Measurements from ENCODE around the gene SLC25A3.
A peak's percentile ranks its signal among the peaks of the same experiment; 100 is the strongest.
"Not testable (repeated sequence)": the region's sequence is repeated elsewhere in the genome, so short reads cannot be mapped to it uniquely, and the experiment has no call there.

SLC25A3 gene

GRCh38 chr12:98595243-98595988 is 1.9 kb downstream of the SLC25A3 start:
- Histone ChIP-seq H3K9me3 (ENCODE audit: control insufficient read depth, low read length) (no peaks in the 10 kb centered on the region), H3K4me2 (ENCODE audit: low read length) (peak overlapping the region; percentile 95), H3K27ac (peak overlapping the region; percentile 11), H3K36me3 (ENCODE audit: control insufficient read depth, insufficient read depth, low read length) (no peaks in the 10 kb centered on the region), H3K9ac (peak overlapping the region; percentile 13), H2AFZ (no peak overlapping the region), H3K27me3 (ENCODE audit: control insufficient read depth, insufficient read depth, low read length) (no peaks in the 10 kb centered on the region), H3K4me1 (peaks cover 13% of the 10 kb centered on the region), H3K4me3 (ENCODE audit: low read depth, low read length) (peak overlapping the region; percentile 99), H3K79me2 (peaks cover 28% of the 10 kb centered on the region)
- TF ChIP-seq CTCF (IDR thresholded peaks at IDR 0.05) = no peak

- H3K36me3 ChIP-seq (ENCODE audit: control insufficient read depth, insufficient read depth, low read length); H2AFZ ChIP-seq; H3K27me3 ChIP-seq (ENCODE audit: control insufficient read depth, insufficient read depth, low read length): not testable (repeated sequence)
These were observed 3.8 kb downstream of the SLC25A3 start for GRCh38 chr12:98597313-98597712.

GRCh38 chr12:98601924-98602323 is 8.4 kb downstream of the SLC25A3 start:
- H2AFZ ChIP-seq = no peak overlapping the region
- H3K4me3 ChIP-seq (ENCODE audit: low read depth, low read length) = no peak overlapping the region
- peaks cover 2% of the 10 kb centered on the region for H3K4me1 ChIP-seq
- H3K9me3 ChIP-seq (ENCODE audit: control insufficient read depth, low read length) = no peaks in the 10 kb centered on the region
- H3K27me3 ChIP-seq (ENCODE audit: control insufficient read depth, insufficient read depth, low read length) = no peaks in the 10 kb centered on the region
- no peaks in the 10 kb centered on the region for H3K36me3 ChIP-seq (ENCODE audit: control insufficient read depth, insufficient read depth, low read length)
- no peak overlapping the region for H3K4me2 ChIP-seq (ENCODE audit: low read length)
- no peak overlapping the region for H3K27ac ChIP-seq
- no peak overlapping the region for H3K9ac ChIP-seq
- peaks cover 4% of the 10 kb centered on the region for H3K79me2 ChIP-seq
- no peak for TF ChIP-seq CTCF (IDR thresholded peaks at IDR 0.05)

More at GRCh38 chr12:98597313-98597712, 3.8 kb downstream of the SLC25A3 start:
- not testable (repeated sequence) for H3K4me2 ChIP-seq (ENCODE audit: low read length); H3K9ac ChIP-seq; H3K9me3 ChIP-seq (ENCODE audit: control insufficient read depth, low read length); H3K4me3 ChIP-seq (ENCODE audit: low read depth, low read length); H3K27ac ChIP-seq
- Histone ChIP-seq H3K4me1 (peaks cover 13% of the 10 kb centered on the region), H3K79me2 (peaks cover 28% of the 10 kb centered on the region)

DNA sequence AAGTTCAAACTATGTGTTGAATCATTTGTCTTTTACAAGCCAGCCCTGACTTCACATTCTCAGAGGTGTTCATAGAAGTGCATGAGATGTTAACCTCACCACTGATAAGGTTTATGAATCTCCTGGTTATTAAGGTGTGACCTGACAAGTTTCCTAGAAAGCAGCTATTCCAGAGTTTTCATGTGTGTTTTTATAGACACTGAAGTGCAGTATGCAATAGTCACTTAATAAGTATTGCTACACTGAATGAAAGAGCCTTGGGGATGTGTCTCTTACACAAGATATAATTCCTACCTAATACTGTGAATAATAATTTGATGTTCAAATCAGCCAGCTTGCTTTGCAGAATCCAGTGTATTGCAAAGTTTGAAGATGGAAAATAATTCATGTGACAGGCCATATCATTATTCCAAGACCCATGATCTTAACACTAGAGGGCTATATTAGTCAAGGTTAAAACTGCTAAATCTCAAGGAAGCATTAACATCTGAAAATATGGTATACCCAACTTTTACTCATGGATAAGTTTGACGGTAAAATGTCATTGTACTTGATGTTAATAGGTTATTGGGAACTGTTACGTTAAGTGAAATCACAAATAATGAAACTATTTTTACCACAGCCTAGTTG is 13.0 kb downstream of the SLC25A3 start:
- H3K79me2 ChIP-seq = no peaks in the 10 kb centered on the region
- TF ChIP-seq CTCF (IDR thresholded peaks at IDR 0.05) = no peak
- no peak overlapping the region for H3K9ac ChIP-seq
- no peaks in the 10 kb centered on the region for H3K9me3 ChIP-seq (ENCODE audit: control insufficient read depth, low read length)
- H3K4me3 ChIP-seq (ENCODE audit: low read depth, low read length) = no peak overlapping the region
- H3K27ac ChIP-seq = no peak overlapping the region
- H3K36me3 ChIP-seq (ENCODE audit: control insufficient read depth, insufficient read depth, low read length) = no peaks in the 10 kb centered on the region
- no peak overlapping the region for H3K4me2 ChIP-seq (ENCODE audit: low read length)
- no peak overlapping the region for H2AFZ ChIP-seq
- no peaks in the 10 kb centered on the region for H3K4me1 ChIP-seq
- no peaks in the 10 kb centered on the region for H3K27me3 ChIP-seq (ENCODE audit: control insufficient read depth, insufficient read depth, low read length)

GRCh38 chr12:98610596-98610995 is 17.1 kb downstream of the SLC25A3 start:
- Histone ChIP-seq H3K9me3 (ENCODE audit: control insufficient read depth, low read length) (no peaks in the 10 kb centered on the region), H3K27me3 (ENCODE audit: control insufficient read depth, insufficient read depth, low read length) (no peaks in the 10 kb centered on the region), H3K79me2 (no peaks in the 10 kb centered on the region), H3K4me2 (ENCODE audit: low read length) (no peak overlapping the region), H3K4me3 (ENCODE audit: low read depth, low read length) (no peak overlapping the region), H2AFZ (no peak overlapping the region), H3K9ac (no peak overlapping the region), H3K27ac (no peak overlapping the region), H3K36me3 (ENCODE audit: control insufficient read depth, insufficient read depth, low read length) (no peaks in the 10 kb centered on the region), H3K4me1 (no peaks in the 10 kb centered on the region)
- TF ChIP-seq CTCF (IDR thresholded peaks at IDR 0.05) = no peak

Measured in parathyroid adenoma (tissue), 2 donors.